ENCODE measurements around the gene MCF2L. TPM values are rescaled to one million over a fixed set of nuclear protein-coding genes. Genes with fewer than 3 reads are reported as not detected.

The MCF2L gene
- total and polyA plus RNA-seq, 4 donors: 21.0 to 78.7 (median 35.9) TPM

DNA sequence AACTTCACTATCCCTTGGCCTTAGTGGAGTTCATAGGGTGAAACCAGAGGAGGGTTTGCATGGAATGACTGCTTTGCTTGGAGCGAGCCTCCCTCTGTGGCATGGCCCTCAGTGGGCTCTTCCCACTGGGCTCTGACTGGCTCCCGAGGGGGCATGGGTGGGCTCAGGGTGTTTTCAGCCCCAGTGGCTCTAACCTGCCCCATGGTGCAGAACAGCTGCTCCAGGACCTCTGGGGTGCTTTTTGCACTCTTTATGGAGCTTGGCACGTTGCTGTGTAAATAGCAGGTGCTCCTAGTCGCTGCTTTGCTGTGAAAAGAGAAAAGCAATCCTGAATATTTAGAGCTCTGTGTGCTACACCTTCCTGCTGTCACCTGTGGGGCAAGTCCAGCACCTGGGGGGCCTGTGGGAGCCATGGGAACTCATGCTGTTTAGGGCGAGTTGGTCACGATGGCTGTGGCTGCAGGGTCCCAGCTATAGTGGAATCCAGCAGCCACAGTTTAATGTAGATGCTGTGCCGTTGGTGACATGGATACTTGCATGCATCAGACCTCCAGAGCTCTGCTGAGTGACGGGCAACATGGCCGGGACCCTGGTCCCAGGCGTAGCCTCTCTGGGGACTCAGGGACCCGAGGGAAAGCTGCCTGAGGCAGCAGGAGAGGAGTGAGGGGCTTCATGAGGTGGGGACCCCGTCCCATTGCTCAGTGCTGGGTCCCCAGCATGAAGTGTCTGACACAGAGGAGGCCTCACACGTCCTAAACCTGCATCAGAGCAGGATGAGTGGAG, 14.3 kb upstream of the MCF2L start:
- ATAC-seq (ENCODE audit: insufficient read depth, low FRiP score) (no peak), DNase-seq (no peak)
- Histone ChIP-seq H3K4me1 (ENCODE audit: control insufficient read depth in 5 of 5, insufficient read depth in 5 of 5, low read length in 5 of 5) (peaks cover 0 to 24% (median 12%) of the 10 kb centered on the region in 5 donors), H3K4me3 (no peak overlapping the region), H3K9me3 (ENCODE audit: control insufficient read depth in 4 of 4, insufficient read depth in 3 of 4, low read length in 3 of 4) (no peaks in the 10 kb centered on the region), H3K27ac (ENCODE audit: low read depth in 1 of 2, low read length in 1 of 2) (no peak overlapping the region), H3K36me3 (ENCODE audit: control insufficient read depth in 4 of 4, insufficient read depth in 4 of 4, low read length in 4 of 4) (no peaks in the 10 kb centered on the region), H3K27me3 (ENCODE audit: control insufficient read depth in 3 of 3, insufficient read depth in 3 of 3, low read length in 2 of 3) (peaks cover 0 to 2% (median 0%) of the 10 kb centered on the region in 3 donors), H3K9ac (ENCODE audit: insufficient read depth in 1 of 2, low read length in 2 of 2) (no peak overlapping the region)
- 83 to 93% methylated on average over 13 of the region's 13 CpGs for WGBS, 2 donors
- TF ChIP-seq, protein P1, sequence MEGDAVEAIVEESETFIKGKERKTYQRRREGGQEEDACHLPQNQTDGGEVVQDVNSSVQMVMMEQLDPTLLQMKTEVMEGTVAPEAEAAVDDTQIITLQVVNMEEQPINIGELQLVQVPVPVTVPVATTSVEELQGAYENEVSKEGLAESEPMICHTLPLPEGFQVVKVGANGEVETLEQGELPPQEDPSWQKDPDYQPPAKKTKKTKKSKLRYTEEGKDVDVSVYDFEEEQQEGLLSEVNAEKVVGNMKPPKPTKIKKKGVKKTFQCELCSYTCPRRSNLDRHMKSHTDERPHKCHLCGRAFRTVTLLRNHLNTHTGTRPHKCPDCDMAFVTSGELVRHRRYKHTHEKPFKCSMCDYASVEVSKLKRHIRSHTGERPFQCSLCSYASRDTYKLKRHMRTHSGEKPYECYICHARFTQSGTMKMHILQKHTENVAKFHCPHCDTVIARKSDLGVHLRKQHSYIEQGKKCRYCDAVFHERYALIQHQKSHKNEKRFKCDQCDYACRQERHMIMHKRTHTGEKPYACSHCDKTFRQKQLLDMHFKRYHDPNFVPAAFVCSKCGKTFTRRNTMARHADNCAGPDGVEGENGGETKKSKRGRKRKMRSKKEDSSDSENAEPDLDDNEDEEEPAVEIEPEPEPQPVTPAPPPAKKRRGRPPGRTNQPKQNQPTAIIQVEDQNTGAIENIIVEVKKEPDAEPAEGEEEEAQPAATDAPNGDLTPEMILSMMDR (IDR thresholded peaks at IDR 0.05; ENCODE audit: control extremely low read depth, extremely low read depth): no peak

DNA sequence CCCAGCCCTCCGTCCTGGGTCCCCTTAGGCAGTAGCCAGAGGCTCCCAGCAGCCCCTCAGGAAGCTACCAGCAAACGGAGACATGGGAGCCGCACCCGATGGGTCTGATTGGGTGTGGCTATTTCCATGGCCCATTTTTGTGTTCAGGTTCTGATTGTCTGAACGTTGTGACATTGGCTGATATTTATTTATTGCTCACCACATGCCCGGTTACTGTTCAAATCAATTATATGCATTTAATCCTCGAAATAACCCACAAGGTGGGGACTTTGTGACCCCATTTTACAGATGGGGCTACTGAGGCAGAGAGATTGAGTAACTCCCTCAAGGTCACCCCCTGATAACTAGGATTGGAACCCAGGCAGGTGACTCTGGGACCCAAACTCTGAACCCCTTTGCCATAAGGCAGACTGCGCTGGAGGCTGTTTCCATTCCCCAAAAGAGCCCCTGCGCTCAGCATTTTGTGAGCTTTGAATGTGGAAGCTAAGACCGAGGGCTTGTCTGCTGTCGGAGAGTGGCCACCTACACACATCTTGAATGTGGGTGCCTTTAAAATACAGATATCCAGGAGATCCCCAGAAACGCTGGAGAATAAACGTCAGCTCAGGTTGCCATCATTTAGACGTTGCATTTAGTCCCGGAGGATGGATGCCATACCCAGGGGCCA, 13.6 kb upstream of the MCF2L start:
- no peak for ATAC-seq (ENCODE audit: insufficient read depth, low FRiP score)
- TF ChIP-seq, protein P1 (IDR thresholded peaks at IDR 0.05; ENCODE audit: control extremely low read depth, extremely low read depth): no peak

DNA sequence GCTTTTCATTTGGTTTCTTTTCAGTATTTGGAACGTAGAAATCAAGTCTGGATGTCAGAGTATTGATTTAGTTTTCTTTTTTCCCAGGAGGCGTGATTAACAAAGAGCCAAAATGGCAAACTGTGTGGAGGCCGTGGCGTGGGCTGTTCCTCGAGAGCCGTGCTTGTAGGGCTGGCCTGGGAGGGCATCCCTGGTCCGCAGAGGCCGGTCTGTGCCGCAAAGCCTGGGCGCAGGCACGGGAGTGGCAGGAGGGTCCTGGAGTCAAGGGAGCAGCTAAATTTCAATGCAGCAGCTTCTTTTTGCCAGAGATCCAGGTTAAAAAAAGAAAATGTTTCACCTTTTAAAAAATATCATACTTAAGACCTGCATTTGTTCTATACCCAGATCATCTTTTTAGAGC, 13.1 kb upstream of the MCF2L start:
- Histone ChIP-seq H3K36me3 (ENCODE audit: control insufficient read depth in 4 of 4, insufficient read depth in 4 of 4, low read length in 4 of 4) (no peaks in the 10 kb centered on the region), H3K4me3 (no peak overlapping the region), H3K9ac (ENCODE audit: insufficient read depth in 1 of 2, low read length in 2 of 2) (no peak overlapping the region), H3K27me3 (ENCODE audit: control insufficient read depth in 3 of 3, insufficient read depth in 3 of 3, low read length in 2 of 3) (peaks cover 0 to under 1% (median 0%) of the 10 kb centered on the region in 3 donors), H3K9me3 (ENCODE audit: control insufficient read depth in 4 of 4, insufficient read depth in 3 of 4, low read length in 3 of 4) (peaks cover 0 to 2% (median 0%) of the 10 kb centered on the region in 4 donors), H3K4me1 (ENCODE audit: control insufficient read depth in 5 of 5, insufficient read depth in 5 of 5, low read length in 5 of 5) (peaks cover 0 to 26% (median 18%) of the 10 kb centered on the region in 5 donors), H3K27ac (ENCODE audit: low read depth in 1 of 2, low read length in 1 of 2) (no peak overlapping the region)
- TF ChIP-seq, protein P1 (IDR thresholded peaks at IDR 0.05; ENCODE audit: control extremely low read depth, extremely low read depth): no peak
- WGBS, 2 donors: 93 to 95% methylated on average over 11 of the region's 11 CpGs
- ATAC-seq (ENCODE audit: insufficient read depth, low FRiP score): no peak
- no peak for DNase-seq

More for the DNA sequence above, 13.6 kb upstream of the MCF2L start:
- Histone ChIP-seq H3K36me3 (ENCODE audit: control insufficient read depth in 4 of 4, insufficient read depth in 4 of 4, low read length in 4 of 4) (no peaks in the 10 kb centered on the region), H3K9ac (ENCODE audit: insufficient read depth in 1 of 2, low read length in 2 of 2) (no peak overlapping the region), H3K4me3 (no peak overlapping the region), H3K27me3 (ENCODE audit: control insufficient read depth in 3 of 3, insufficient read depth in 3 of 3, low read length in 2 of 3) (peaks cover 0 to 2% (median 0%) of the 10 kb centered on the region in 3 donors), H3K4me1 (ENCODE audit: control insufficient read depth in 5 of 5, insufficient read depth in 5 of 5, low read length in 5 of 5) (peaks cover 0 to 26% (median 15%) of the 10 kb centered on the region in 5 donors), H3K9me3 (ENCODE audit: control insufficient read depth in 4 of 4, insufficient read depth in 3 of 4, low read length in 3 of 4) (no peaks in the 10 kb centered on the region), H3K27ac (ENCODE audit: low read depth in 1 of 2, low read length in 1 of 2) (no peak overlapping the region)
- DNase-seq: no peak
- WGBS, 2 donors: 87 to 91% methylated on average over 15 of the region's 15 CpGs

Data from lung (tissue), 12 donors.